Endodermal cell (in vitro differentiated cells): ENCODE data around the gene STAB1. TPM values are rescaled to one million over a fixed set of nuclear protein-coding genes. Genes with fewer than 3 reads are reported as not detected.

Source experiments
- DNase-seq: peaks from one replicate; pipeline ENCODE4 v3.0.0-alpha.2; 2017
- H3K27ac ChIP-seq: 2 replicates; pipeline ENCODE4 v1.5.1; 2013; ENCODE audit warnings: mild to moderate bottlenecking, low read depth, low read length, moderate library complexity
- H3K27me3 ChIP-seq: 2 replicates; pipeline ENCODE4 v1.6.1; 2013; ENCODE audit warnings: mild to moderate bottlenecking, low read length, moderate library complexity; ENCODE audit not compliant: insufficient read depth, control insufficient read depth, poor library complexity, severe bottlenecking
- H3K36me3 ChIP-seq: 2 replicates; pipeline ENCODE4 v1.7.0; 2013; ENCODE audit warnings: mild to moderate bottlenecking, low read length, moderate library complexity; ENCODE audit not compliant: control insufficient read depth, insufficient read depth
- H3K4me1 ChIP-seq: one replicate; pipeline ENCODE4 v1.7.0; 2013; ENCODE audit warnings: low read length; ENCODE audit not compliant: control insufficient read depth, insufficient read depth
- H3K4me3 ChIP-seq: 2 replicates; pipeline ENCODE4 v1.5.1; 2013; ENCODE audit warnings: mild to moderate bottlenecking, low read length, moderate library complexity
- H3K9ac ChIP-seq: 2 replicates; pipeline ENCODE4 v1.6.1; 2013; ENCODE audit warnings: mild to moderate bottlenecking, low read length, moderate library complexity; ENCODE audit not compliant: poor library complexity, severe bottlenecking; ENCODE audit errors: extremely low read depth
- H3K9me3 ChIP-seq: 2 replicates; pipeline ENCODE4 v1.6.1; 2013; ENCODE audit warnings: mild to moderate bottlenecking, low read length, moderate library complexity; ENCODE audit not compliant: control insufficient read depth
- H3K27ac Mint-ChIP-seq: 2 replicates; pipeline ENCODE4 v1.8.0; 2020; ENCODE audit warnings: mixed read lengths
- H3K27me3 Mint-ChIP-seq: 2 replicates; pipeline ENCODE4 v1.8.0; 2021; ENCODE audit warnings: mild to moderate bottlenecking, mixed read lengths; ENCODE audit not compliant: insufficient read depth
- H3K36me3 Mint-ChIP-seq: 2 replicates; pipeline ENCODE4 v1.8.0; 2020; ENCODE audit warnings: low read depth, mixed read lengths
- H3K4me1 Mint-ChIP-seq: 2 replicates; pipeline ENCODE4 v1.8.0; 2020; ENCODE audit warnings: mixed read lengths
- H3K4me3 Mint-ChIP-seq: 2 replicates; pipeline ENCODE4 v1.8.0; 2020; ENCODE audit warnings: mild to moderate bottlenecking, moderate library complexity, mixed read lengths
- H3K9me3 Mint-ChIP-seq: 2 replicates; pipeline ENCODE4 v1.8.0; 2020; ENCODE audit warnings: mild to moderate bottlenecking, mixed read lengths
- CTCF ChIP-seq: fragments of 200-600 bp; sonication (generic); conservative IDR thresholded peaks from 2 replicates; pipeline ENCODE4 v1.5.0; 2021; ENCODE audit warnings: antibody characterized with exemption, mild to moderate bottlenecking
- WGBS, 2 experiments: methylation state at CpG; one replicate each; pipeline versions ENCODE4 v1.1.5 to v1.1.7; 2013; ENCODE audit warnings: missing lambda C conversion rate in 2 of 2, mixed read lengths in 1 of 2; ENCODE audit not compliant: insufficient coverage in 1 of 2, insufficient read length in 1 of 2; 5-methylcytosine and 5-hydroxymethylcytosine counted together
- total RNA-seq, 2 donors: library from RNA; stranded (reverse); fragmentation: NEBNext Ultra II Directional in 1 of 2; extraction: Animal tissue kit (Norgen Biotek cat#: 25700) in 1 of 2; gene quantifications; 2 replicates in 1 of 2; 3 replicates in 1 of 2; pipeline ENCODE4 v1.2.1, GENCODE V29; 2021

The STAB1 gene
- total RNA-seq, 2 donors from 2014 or later: 0.24 to 0.55 TPM

DNA sequence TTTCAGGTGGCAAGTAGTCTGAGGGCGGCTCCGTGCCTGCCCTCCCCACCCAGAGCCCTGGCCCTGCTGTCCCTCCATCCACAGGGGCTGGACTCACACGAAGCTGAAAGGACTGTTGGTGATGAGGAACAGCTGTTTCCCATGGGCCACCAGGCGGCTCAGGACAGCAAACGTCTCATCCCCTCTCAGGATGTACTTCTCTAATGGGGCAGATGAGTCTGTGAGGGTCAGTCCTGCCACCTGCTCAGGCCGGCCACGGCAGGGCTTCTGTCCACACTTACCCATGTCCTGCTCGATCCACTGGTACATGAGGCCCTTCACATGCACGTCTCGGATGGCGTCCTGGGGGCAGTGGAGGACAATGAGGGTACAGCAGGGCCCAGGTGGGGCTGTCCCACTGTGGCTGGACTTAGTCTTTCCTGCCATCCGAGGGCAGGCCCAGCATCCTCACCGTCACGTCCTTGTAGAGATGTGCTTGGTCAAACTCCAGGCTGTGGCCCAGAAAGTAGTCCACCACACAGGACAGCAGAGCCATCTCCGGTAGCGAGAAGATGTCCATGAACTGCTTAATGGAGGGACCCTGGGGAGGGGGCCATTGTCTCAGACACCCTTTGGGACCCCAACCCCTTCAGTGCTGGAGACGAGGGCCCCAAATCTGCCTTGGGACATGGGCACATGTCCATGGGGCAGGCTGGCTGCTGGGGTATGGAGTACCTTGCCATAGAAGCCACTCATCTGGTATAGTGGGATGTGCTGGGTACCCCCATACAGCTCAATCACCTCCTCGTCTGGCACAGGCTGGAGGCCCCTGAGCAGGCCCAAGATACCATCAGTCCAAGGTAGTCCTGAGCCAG is 32.8 kb downstream of the STAB1 start:
- DNase-seq: peak; percentile 31
- H3K4me3 Mint-ChIP-seq: no peak overlapping the region
- Histone ChIP-seq H3K4me1 (peaks cover 5% of the 10 kb centered on the region), H3K4me3 (no peak overlapping the region), H3K9ac (no peak overlapping the region), H3K27ac (no peak overlapping the region), H3K36me3 (peaks cover 70% of the 10 kb centered on the region), H3K9me3 (no peaks in the 10 kb centered on the region), H3K27me3 (no peaks in the 10 kb centered on the region)
- 90 to 97% methylated on average over 13 to 18 of the region's 18 CpGs for WGBS, 2 experiments
- H3K9me3 Mint-ChIP-seq: no peaks in the 10 kb centered on the region
- H3K4me1 Mint-ChIP-seq: no peaks in the 10 kb centered on the region
- H3K27me3 Mint-ChIP-seq: no peaks in the 10 kb centered on the region
- H3K36me3 Mint-ChIP-seq: peaks cover 34% of the 10 kb centered on the region
- TF ChIP-seq CTCF: no peak
- no peak overlapping the region for H3K27ac Mint-ChIP-seq

DNA sequence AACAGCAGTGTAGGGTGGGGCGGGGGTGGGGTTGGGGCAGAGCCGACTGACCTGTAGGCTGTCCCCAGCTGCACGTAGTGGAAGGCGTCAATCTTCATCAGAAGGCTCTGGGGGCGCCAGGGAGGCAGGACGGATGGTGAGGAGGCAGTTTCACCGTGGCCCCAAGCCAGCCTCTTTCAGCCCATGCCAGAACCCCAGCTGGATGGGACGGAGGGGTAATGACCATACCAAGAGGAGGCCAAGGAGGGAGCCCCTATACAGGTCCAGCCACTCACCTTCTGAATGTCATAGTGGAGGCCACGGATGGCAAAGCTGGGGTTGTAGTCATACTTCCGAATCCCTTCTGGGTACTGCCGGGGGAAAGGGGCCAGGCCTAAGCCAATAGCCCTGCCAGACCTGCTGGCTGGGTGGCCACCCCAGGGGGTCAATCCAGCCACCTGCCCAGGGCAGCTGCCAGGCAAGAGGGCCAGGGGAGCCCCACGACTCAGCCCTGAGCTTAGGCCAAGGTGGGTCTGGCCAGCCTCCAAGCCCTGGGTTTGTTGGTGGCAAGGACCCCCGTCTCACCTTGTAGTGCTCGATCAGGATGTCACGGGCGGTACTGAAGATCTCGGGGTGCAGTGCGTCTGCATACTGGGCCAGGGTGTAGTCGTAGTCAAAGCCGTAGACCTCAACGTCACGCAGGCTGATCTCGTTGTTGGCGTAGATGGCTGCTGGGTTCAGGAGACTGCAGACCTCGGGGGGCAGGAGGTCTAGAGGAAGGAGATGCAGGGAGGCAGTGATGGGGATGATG is 33.6 kb downstream of the STAB1 start:
- H3K27me3 Mint-ChIP-seq: no peaks in the 10 kb centered on the region
- Histone ChIP-seq H3K4me1 (peaks cover 5% of the 10 kb centered on the region), H3K4me3 (no peak overlapping the region), H3K9ac (no peak overlapping the region), H3K27ac (no peak overlapping the region), H3K9me3 (no peaks in the 10 kb centered on the region), H3K36me3 (peaks cover 70% of the 10 kb centered on the region), H3K27me3 (no peaks in the 10 kb centered on the region)
- H3K9me3 Mint-ChIP-seq: no peaks in the 10 kb centered on the region
- WGBS, 2 experiments: 96 to 97% methylated on average over 22 to 25 of the region's 25 CpGs
- peak; percentile 45 for DNase-seq
- peaks cover 32% of the 10 kb centered on the region for H3K36me3 Mint-ChIP-seq
- TF ChIP-seq CTCF: no peak
- H3K4me3 Mint-ChIP-seq: no peak overlapping the region
- H3K27ac Mint-ChIP-seq: peak overlapping the region; percentile 44
- H3K4me1 Mint-ChIP-seq: no peaks in the 10 kb centered on the region

DNA sequence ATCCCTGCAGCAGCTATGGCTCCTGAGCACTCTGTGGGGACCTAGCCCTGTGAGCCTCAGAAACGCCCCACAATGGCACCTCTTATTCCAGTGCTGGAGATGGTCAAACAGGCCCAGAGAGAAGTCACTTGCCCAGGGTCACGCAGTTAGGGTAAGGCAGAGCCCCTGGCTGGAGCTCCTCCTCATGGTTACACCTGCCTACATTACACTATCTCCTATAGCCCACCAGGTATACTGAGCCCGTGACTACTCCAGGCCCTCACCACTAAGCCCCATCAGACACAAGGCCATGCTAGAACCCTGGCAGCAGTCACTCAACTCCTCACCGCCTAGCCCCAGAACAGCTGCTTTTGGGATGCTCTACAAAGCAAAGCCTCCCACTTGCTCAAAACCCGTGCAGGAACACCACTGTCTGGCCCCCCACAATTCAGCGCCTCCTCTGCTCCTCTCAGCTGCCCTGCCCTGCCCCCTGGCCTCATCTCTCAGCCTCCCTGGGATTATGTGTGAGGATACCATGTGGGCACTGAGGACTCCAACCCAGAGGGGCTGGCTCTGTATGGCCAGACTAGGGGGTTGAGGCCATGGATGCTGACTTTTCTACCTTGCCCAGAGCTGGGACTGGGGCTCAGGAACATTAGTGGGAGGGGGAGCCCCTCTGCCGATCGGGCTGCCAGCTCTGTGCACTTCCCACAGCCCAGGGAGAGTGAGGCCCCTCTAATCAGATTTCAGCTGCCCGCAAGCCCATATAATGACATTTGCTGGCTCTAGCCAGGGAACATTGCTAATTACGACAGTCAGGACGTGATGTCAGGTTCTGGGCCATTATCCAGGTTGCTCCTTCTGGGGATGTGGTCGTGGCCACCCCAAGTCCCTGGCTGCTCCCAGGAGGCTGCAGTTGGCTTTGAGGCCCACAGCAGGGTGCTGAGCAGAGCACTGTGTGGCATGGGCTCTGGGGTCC is 34.5 kb downstream of the STAB1 start:
- Histone ChIP-seq H3K27ac (no peak overlapping the region), H3K9ac (no peak overlapping the region), H3K4me3 (no peak overlapping the region), H3K27me3 (no peaks in the 10 kb centered on the region), H3K4me1 (peaks cover 5% of the 10 kb centered on the region), H3K9me3 (no peaks in the 10 kb centered on the region), H3K36me3 (peaks cover 64% of the 10 kb centered on the region)
- Mint-ChIP-seq H3K9me3 (no peaks in the 10 kb centered on the region), H3K4me1 (peaks cover 3% of the 10 kb centered on the region), H3K27ac (peak overlapping the region; percentile 61), H3K36me3 (peaks cover 24% of the 10 kb centered on the region), H3K27me3 (no peaks in the 10 kb centered on the region), H3K4me3 (no peak overlapping the region)
- DNase-seq: peak; percentile 31
- WGBS, 2 experiments: 89 to 91% methylated on average over 11 to 12 of the region's 12 CpGs
- no peak for TF ChIP-seq CTCF
